SK-N-SH (cell line): ENCODE measurements around the gene OR4D1.

ENCODE experiments used
- CTCF ChIP-seq: fragments of 200-600 bp; sonication (generic); IDR thresholded peaks from 2 replicates; pipeline ENCODE4 v1.6.1; 2017; ENCODE audit warnings: antibody characterized with exemption, mild to moderate bottlenecking, moderate library complexity
- EP300 ChIP-seq, 2 experiments: IDR thresholded peaks; 2 replicates each; pipeline versions ENCODE4 v1.4.0 to v1.6.1; 2012; ENCODE audit warnings: borderline replicate concordance in 1 of 2, low read depth in 1 of 2, low read length in 1 of 2
- FOXJ3 ChIP-seq: sonication (generic); formaldehyde crosslinking; IDR thresholded peaks from 2 replicates; pipeline ENCODE4 v1.5.1; 2020; ENCODE audit warnings: mild to moderate bottlenecking, missing genetic modification reagents
- MXI1 ChIP-seq: IDR thresholded peaks from 2 replicates; pipeline ENCODE4 v1.6.1; 2012; ENCODE audit warnings: mild to moderate bottlenecking, low read depth, low read length, improper control_type of control experiment
- NRF1 ChIP-seq: IDR thresholded peaks from 2 replicates; pipeline ENCODE4 v1.6.1; 2012; ENCODE audit warnings: low read depth, mild to moderate bottlenecking, low read length
- POLR2AphosphoS5 ChIP-seq: IDR thresholded peaks from 2 replicates; pipeline ENCODE4 v1.6.1; 2012; ENCODE audit warnings: low read depth, low read length
- RAD21 ChIP-seq: IDR thresholded peaks from 2 replicates; pipeline ENCODE4 v1.6.1; 2012; ENCODE audit warnings: mild to moderate bottlenecking, low read length
- RFX5 ChIP-seq: IDR thresholded peaks from 2 replicates; pipeline ENCODE4 v1.6.1; 2012; ENCODE audit warnings: mild to moderate bottlenecking, improper control_type of control experiment, low read length
- SIN3A ChIP-seq: IDR thresholded peaks from 2 replicates; pipeline ENCODE4 v1.6.1; 2012; ENCODE audit warnings: low read depth, mild to moderate bottlenecking, low read length, moderate library complexity, borderline replicate concordance
- TAF1 ChIP-seq: IDR thresholded peaks from 2 replicates; pipeline ENCODE4 v1.6.1; 2012; ENCODE audit warnings: low read depth, mild to moderate bottlenecking, low read length, moderate library complexity, borderline replicate concordance

GRCh38 chr17:58166682-58167081, 18.5 kb downstream of the OR4D1 start, which contains the start of gene OR4D2:
- TF ChIP-seq CTCF = no peak
- TF ChIP-seq MXI1 = no peak
- TF ChIP-seq SIN3A = no peak
- no peak for TF ChIP-seq RAD21
- no peak for TF ChIP-seq NRF1
- TF ChIP-seq POLR2AphosphoS5 = no peak
- TF ChIP-seq TAF1 = no peak
- no peak for TF ChIP-seq EP300 (IDR thresholded peaks at IDR 0.05; ENCODE audit: borderline replicate concordance in 1 of 2, low read depth in 1 of 2, low read length in 1 of 2)
- no peak for TF ChIP-seq FOXJ3 (CRISPR knock-in tag)
- no peak for TF ChIP-seq RFX5
